SU-DHL-6 (cell line): ENCODE measurements around the gene FBXL12.

ENCODE experiments used
- H2AFZ ChIP-seq: fragments of 200-600 bp; sonication (generic); 2 replicates; pipeline ENCODE4 v1.6.1; 2014; ENCODE audit warnings: low read depth, mild to moderate bottlenecking, moderate library complexity, mixed read lengths, antibody characterized with exemption, low read length; ENCODE audit not compliant: severe bottlenecking
- H3F3A ChIP-seq: fragments of 200-600 bp; shearing (Covaris generic); 2 replicates; pipeline ENCODE4 v1.6.0; 2016; ENCODE audit warnings: antibody characterized with exemption, mild to moderate bottlenecking; ENCODE audit not compliant: insufficient read depth
- H3K27ac ChIP-seq: fragments of 200-600 bp; sonication (generic); 2 replicates; pipeline ENCODE4 v1.5.1; 2016; ENCODE audit warnings: low read depth, mild to moderate bottlenecking, low read length, moderate library complexity, mixed read lengths
- H3K27me3 ChIP-seq: fragments of 200-600 bp; sonication (generic), shearing (Covaris generic); 2 replicates; pipeline ENCODE4 v1.6.0; 2014; ENCODE audit warnings: mild to moderate bottlenecking, low read length
- H3K36me3 ChIP-seq: fragments of 200-600 bp; sonication (generic); 2 replicates; pipeline ENCODE4 v1.6.1; 2014; ENCODE audit warnings: mild to moderate bottlenecking, low read length, mixed read lengths
- H3K4me2 ChIP-seq: fragments of 300-600, 200-600 bp; shearing (Covaris generic), sonication (generic); 2 replicates; pipeline ENCODE4 v1.6.0; 2014; ENCODE audit warnings: low read length, low read depth, mild to moderate bottlenecking; ENCODE audit not compliant: poor library complexity, severe bottlenecking
- H3K4me3 ChIP-seq: fragments of 200-600 bp; sonication (generic); 2 replicates; pipeline ENCODE4 v1.5.1; 2014; ENCODE audit warnings: antibody characterized with exemption, low read length, mild to moderate bottlenecking, mixed read lengths; ENCODE audit not compliant: insufficient read depth, poor library complexity, severe bottlenecking
- H3K79me2 ChIP-seq: fragments of 200-600 bp; sonication (generic); 2 replicates; pipeline ENCODE4 v1.6.1; 2014; ENCODE audit warnings: mild to moderate bottlenecking, low read length, moderate library complexity; ENCODE audit not compliant: insufficient read depth
- H3K9ac ChIP-seq: fragments of 200-600 bp; sonication (generic); 2 replicates; pipeline ENCODE4 v1.7.0; 2014; ENCODE audit warnings: mild to moderate bottlenecking, low read length
- H3K9me2 ChIP-seq: fragments of 200-600 bp; sonication (generic); replicated peaks from 2 replicates; pipeline ENCODE4 v1.6.1; 2014; ENCODE audit warnings: low read length; ENCODE audit not compliant: insufficient read depth
- H3K9me3 ChIP-seq: fragments of 200-600 bp; sonication (generic); 2 replicates; pipeline ENCODE4 v1.6.1; 2014; ENCODE audit warnings: low read length, mixed read lengths; ENCODE audit not compliant: insufficient read depth
- H4K20me1 ChIP-seq: fragments of 200-600 bp; sonication (generic); 2 replicates; pipeline ENCODE4 v1.6.1; 2014; ENCODE audit warnings: low read depth, mild to moderate bottlenecking, antibody characterized with exemption, low read length, moderate library complexity, mixed read lengths
- EZH2phosphoT487 ChIP-seq: fragments of 200-600 bp; sonication (generic), shearing (Covaris generic); conservative IDR thresholded peaks from 2 replicates; pipeline ENCODE4 v1.6.1; 2018; ENCODE audit warnings: mild to moderate bottlenecking, antibody characterized with exemption, low read length, moderate library complexity, mixed read lengths
- TF ChIP-seq, protein P1 (sequence below): fragments of 200-600 bp; sonication (generic); IDR thresholded peaks from one replicate; pipeline ENCODE4 v1.5.1; 2017; ENCODE audit warnings: antibody characterized with exemption, mild to moderate bottlenecking, low read length, moderate library complexity; ENCODE audit not compliant: insufficient read depth, poor library complexity, severe bottlenecking

FBXL12 gene

GRCh38 chr19:9842834-9843625 lies 24.2 kb upstream of the FBXL12 start:
- TF ChIP-seq EZH2phosphoT487 = no peak
- TF ChIP-seq, protein P1, sequence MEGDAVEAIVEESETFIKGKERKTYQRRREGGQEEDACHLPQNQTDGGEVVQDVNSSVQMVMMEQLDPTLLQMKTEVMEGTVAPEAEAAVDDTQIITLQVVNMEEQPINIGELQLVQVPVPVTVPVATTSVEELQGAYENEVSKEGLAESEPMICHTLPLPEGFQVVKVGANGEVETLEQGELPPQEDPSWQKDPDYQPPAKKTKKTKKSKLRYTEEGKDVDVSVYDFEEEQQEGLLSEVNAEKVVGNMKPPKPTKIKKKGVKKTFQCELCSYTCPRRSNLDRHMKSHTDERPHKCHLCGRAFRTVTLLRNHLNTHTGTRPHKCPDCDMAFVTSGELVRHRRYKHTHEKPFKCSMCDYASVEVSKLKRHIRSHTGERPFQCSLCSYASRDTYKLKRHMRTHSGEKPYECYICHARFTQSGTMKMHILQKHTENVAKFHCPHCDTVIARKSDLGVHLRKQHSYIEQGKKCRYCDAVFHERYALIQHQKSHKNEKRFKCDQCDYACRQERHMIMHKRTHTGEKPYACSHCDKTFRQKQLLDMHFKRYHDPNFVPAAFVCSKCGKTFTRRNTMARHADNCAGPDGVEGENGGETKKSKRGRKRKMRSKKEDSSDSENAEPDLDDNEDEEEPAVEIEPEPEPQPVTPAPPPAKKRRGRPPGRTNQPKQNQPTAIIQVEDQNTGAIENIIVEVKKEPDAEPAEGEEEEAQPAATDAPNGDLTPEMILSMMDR = no peak
- Histone ChIP-seq H3K9me3 (no peaks in the 10 kb centered on the region), H3K9me2 (no peaks in the 10 kb centered on the region), H3K4me3 (no peak overlapping the region), H3K36me3 (no peaks in the 10 kb centered on the region; the same call in 1 of the 2 replicates), H3K27ac (no peak overlapping the region), H3F3A (no peaks in the 10 kb centered on the region), H3K79me2 (no peaks in the 10 kb centered on the region; the same call in 1 of the 2 replicates), H3K27me3 (no peaks in the 10 kb centered on the region), H3K4me2 (no peak overlapping the region), H4K20me1 (no peaks in the 10 kb centered on the region), H2AFZ (no peak overlapping the region), H3K9ac (no peak overlapping the region)

GRCh38 chr19:9839415-9839814 lies 20.5 kb upstream of the FBXL12 start:
- Histone ChIP-seq H3K27ac (no peak overlapping the region), H3K4me3 (no peak overlapping the region), H3K36me3 (no peaks in the 10 kb centered on the region; the same call in 1 of the 2 replicates), H3K79me2 (peaks cover 16% of the 10 kb centered on the region; the same call in 1 of the 2 replicates), H3K9ac (no peak overlapping the region), H3K9me2 (no peaks in the 10 kb centered on the region), H4K20me1 (no peaks in the 10 kb centered on the region), H3K27me3 (no peaks in the 10 kb centered on the region), H3K4me2 (no peak overlapping the region), H3K9me3 (no peaks in the 10 kb centered on the region), H2AFZ (no peak overlapping the region), H3F3A (peaks cover under 1% of the 10 kb centered on the region)
- no peak for TF ChIP-seq EZH2phosphoT487
- TF ChIP-seq, protein P1 = no peak

GRCh38 chr19:9838324-9838723 lies 19.4 kb upstream of the FBXL12 start:
- peaks cover 16% of the 10 kb centered on the region; the same call in 1 of the 2 replicates for H3K79me2 ChIP-seq
- H3K9me3 ChIP-seq = no peaks in the 10 kb centered on the region
- no peak overlapping the region for H3K4me3 ChIP-seq
- no peaks in the 10 kb centered on the region for H4K20me1 ChIP-seq
- no peak overlapping the region for H2AFZ ChIP-seq
- H3K4me2 ChIP-seq = no peak overlapping the region
- no peak for TF ChIP-seq EZH2phosphoT487
- TF ChIP-seq, protein P1 = no peak
- no peaks in the 10 kb centered on the region; the same call in 1 of the 2 replicates for H3K36me3 ChIP-seq
- no peak overlapping the region for H3K9ac ChIP-seq
- peaks cover 6% of the 10 kb centered on the region for H3F3A ChIP-seq
- no peaks in the 10 kb centered on the region for H3K27me3 ChIP-seq
- H3K9me2 ChIP-seq = no peaks in the 10 kb centered on the region
- no peak overlapping the region for H3K27ac ChIP-seq
